SHP77 treated with DMSO at 0.1 percent for 48 hours (cell line): ENCODE measurements around the gene PTRH1.
"Not testable (repeated sequence)": the region's sequence is repeated elsewhere in the genome, so short reads cannot be mapped to it uniquely, and the experiment has no call there.

Experiments used
- DNase-seq: peaks from one replicate; lab custom pipeline; 2025; lab: John Stamatoyannopoulos, UW

Gene PTRH1

GRCh38 chr9:127715470-127716337 is at the start of gene PTRH1, which contains the start of gene TTC16:
Gene PTRH1, minus strand, starts transcription at chr9:127715663. Its CDS starts 24 bp downstream, at chr9:127715639.
Gene TTC16, plus strand, starts transcription at chr9:127716079. Its CDS starts 67 bp downstream, at chr9:127716146.
- peak; percentile 94 for DNase-seq

- DNase-seq: no peak
Measured at GRCh38 chr9:127763918-127764384, 48.5 kb upstream of the PTRH1 start.

- no peak for DNase-seq
Measured at GRCh38 chr9:127762111-127762676, 46.7 kb upstream of the PTRH1 start.

- no peak for DNase-seq
Measured at GRCh38 chr9:127761491-127761956, 46.1 kb upstream of the PTRH1 start.

DNA sequence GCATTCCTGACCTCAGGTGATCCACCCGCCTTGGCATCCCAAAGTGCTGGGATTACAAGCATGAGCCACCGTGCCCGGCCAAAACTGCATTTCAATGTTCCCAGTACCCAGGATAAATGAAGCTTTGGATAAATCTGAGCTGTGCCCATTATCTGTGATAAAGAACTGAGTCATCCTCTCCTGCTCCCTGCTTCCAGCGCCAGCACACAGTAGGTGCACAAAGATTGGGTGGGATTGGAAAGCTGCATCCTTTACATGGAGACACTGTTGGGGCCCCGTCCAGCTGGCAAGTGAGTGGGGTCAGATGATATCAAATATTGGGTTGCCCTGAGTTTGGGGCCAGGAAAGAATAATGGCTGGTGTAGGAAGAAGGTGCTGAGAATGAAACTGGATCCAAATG is 45.6 kb upstream of the PTRH1 start:
- DNase-seq: no peak

GRCh38 chr9:127758843-127759242 is 43.4 kb upstream of the PTRH1 start:
- DNase-seq: no peak

- not testable (repeated sequence) for DNase-seq
Measured at GRCh38 chr9:127756776-127757175, 41.3 kb upstream of the PTRH1 start.

DNA sequence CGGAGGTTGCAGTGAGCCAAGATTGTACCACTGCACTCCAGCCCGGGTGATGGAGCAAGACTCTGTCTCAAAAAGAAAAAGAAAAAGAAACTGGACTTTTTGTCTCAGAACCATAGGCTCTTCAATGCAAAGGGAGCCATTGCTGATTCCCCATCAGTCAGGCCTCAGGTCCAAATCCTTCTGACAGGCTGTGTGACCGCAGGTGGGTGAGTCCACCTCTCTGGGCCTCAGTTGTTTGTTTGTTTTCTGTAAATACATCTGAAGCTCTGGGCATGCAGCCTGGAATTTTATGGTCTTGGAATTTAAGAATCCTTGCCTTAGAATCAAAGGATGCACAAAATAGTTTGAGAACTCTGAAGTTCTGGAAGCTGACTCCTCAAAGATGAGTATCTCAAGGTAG is 40.8 kb upstream of the PTRH1 start:
- DNase-seq: no peak

DNA sequence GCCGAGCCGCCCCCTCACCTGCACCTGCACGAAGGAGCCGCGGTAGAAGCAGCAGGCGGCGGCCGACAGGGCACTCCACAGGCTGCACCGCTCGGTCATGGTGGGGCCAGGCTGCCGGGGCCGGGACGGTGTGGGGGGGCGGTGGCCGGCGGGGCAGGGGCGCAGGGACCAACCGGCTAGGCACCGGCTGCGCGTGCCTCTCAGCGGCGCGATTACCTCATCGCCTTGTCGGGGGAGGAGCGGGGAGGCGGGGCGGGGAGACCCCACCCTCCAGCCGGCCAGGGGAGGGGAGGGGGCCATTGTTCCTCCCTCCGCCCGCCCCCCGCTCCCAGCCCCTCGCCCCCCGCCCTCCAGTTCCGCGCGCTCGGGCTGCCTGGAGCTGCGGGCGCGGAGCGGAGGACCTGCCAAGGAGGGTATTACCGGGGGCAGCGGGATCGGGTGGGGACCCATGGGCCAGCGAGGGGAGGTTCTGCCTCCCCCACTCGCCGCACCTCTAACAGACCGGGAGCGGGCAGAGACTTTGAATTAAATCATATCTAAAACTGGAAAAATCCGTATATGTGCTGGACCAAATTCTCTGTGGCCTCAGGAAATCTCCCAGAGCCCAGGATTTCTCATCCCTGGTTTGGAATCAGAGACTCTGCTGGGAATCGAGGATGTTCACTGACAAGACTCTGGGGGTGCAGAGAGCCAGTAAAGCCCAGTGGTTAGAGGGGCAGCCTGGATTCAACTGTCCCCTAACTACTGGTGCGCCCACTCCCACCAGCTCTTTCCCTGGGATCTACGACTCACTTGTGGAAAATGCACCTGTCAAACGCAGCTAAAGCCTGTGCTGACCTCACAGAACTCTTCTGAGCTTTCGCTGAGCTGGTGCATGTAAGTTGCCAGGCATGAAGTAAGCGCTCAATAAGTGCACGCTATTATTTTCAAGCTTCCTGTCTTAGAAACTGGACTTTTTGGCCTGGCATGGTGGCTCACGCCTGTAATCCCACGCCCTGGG is 39.9 kb upstream of the PTRH1 start:
- no peak for DNase-seq

DNA sequence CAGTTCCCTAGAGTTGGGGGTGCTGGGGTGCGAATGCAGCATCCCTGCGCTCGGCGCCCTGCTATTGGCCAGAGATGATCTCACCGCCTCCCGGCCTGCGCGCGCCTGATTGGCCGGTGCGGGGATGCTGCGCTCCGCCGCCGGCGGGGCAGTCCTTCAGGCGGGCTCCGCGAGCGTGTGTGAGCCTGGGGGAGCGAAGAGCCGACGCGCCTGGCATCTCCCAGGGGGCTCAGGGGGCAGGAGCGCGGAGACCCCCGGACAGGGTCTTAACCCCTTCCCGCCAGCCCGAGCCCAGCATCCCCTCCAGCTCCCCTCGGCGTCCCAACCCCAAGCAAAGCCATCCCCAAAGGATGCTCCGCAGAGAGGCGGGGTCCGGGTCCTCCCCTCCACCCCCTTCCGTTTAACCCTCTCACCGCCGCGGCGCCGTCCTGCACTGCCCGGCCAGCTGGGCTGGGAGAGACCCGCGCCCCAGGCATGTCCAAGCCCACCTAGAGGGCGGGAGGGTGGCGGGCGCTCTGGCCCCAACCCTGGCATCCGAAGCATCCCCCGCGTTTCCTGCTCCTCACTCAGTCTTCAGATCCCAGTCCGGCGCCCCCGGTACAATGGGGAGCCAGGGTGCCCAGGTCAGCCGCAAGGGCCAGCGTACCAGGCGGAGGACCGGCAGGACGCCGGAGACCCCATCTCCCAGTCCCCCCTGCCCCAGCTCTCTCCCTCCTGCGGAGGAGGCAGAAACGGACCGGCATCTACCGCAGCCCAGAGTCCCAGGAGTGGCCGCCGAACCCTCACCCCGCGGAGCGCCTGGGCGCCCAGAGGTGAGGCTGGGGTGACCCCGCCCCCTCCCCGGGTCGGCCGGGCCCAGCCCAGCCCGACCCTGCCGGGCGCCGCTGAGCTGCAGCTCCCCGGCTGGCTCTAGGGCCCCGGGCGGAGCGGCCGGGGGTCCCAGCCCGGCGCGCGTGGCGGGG is 38.9 kb upstream of the PTRH1 start:
- DNase-seq: no peak

DNA sequence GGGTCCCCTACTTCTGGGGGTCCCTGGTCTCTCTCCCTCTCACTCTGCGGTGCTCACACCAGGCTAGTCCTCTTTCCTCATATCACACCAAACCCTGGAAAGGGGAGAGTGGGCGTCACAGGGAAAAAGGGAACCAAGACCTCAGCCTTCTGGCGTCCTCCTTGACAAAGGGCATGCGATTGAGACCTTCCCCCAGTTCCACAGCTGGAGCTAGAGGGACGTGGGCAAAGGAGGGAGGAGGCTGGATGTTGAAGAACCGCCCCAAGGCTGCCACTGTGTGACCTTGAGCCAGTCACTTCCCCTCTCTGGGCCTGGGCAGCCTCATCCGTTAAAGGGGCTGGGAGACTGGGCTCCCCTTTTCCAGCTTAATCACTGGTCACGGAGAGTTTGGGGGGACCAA is 38.2 kb upstream of the PTRH1 start:
- no peak for DNase-seq

- DNase-seq: no peak
Measured at GRCh38 chr9:127753148-127753547, 37.7 kb upstream of the PTRH1 start.

- no peak for DNase-seq
Measured at GRCh38 chr9:127751269-127752054, 36.0 kb upstream of the PTRH1 start.

DNA sequence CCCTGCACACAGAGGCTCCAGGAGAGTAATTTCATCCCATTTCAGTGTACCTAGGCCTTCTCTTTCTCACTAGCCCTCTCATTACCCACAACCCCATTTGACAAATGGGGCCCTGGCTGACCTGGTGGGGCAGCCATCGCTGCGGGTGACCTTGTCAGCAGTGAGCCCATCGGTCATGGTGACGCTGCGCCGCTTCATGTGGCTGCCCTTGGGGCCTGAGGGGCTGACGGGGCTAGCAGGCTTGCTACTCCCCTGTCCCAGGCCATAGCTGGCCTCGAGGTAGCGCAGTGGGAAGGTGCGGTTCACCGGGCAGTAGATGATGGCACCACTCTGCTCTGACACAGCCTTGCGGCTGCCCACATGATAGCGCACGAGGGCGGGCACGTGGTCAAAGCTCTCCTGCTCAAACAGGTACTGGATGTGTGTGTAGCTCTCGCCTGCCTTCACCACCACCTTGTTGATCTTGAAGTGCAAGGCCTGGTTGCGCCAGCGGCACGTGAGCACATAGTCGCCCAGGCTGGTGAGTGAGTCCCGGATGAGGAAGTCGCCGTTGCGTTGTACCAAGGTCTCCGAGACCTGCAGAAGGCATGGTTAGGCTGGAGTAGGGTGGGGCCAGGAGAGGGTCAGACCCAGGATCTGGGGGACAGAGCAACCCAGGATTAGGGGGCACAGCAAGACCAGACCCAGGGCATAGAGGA is 33.8 kb upstream of the PTRH1 start:
- no peak for DNase-seq

DNA sequence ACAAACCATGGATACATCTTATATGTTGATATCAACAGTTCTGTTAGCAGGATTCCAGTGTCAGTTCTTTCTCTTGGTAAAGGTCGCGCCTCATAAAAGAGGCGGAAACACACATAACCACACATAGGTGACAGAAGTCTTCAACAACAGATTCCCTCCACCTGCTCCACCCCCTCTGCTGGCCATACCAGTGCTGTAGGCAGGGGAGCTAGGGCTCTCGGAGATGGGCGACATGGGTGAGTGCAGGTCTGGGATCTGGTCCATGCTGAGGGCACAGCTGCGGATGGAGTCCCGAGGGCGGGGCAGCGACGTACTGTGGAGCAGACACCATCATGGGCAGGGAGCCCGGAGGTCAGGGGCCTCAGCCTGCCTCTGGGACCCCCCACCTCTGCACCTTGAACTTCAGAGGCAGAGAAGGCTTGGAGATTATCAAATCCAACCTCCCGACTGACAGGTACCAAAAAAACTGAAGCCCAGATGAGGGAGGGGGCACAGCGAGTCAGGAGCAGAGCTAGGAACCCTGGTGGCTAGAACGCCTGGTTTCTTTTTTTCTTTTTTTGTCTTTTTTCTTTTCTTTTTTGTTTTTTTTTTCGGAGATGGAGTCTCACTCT is 31.6 kb upstream of the PTRH1 start:
- no peak for DNase-seq

DNA sequence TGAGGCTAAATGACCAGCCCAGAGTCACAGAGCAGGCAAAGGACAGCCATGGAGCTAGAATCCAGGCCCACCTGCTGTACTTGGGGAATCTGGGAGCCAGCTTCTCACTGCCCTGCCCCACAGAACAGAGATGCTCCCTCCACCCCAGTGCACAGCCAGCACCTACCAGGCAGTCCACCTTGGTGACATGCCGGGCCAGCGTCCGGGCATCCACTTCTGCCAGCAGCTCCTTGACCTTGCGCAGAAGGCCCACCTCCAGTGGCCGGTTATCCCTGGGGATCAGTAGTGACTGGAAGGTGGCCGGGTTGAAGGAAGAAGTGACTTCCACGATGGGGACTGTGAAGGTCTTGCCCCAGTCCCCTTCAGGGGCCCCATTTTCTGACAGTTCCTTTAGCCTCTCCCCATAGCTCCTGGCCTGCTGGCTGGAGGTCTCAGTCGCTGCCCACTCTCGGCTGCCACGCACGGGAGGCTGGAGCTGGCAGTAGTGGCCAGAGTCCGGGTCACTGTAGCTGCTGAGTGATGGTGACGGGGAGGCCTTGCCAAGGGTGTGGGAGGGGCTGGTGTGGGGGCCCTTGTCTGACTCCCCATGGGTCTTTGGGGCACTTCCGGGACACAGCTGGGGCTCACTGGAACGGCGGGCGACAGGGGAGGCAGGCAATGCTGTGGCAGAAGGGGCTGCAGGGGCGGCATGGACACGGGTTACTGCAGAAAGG is 29.1 kb upstream of the PTRH1 start:
- no peak for DNase-seq

- no peak for DNase-seq
Measured at GRCh38 chr9:127742435-127743088, 27.1 kb upstream of the PTRH1 start.
